ENCODE results near the gene SLC49A3.
"Not testable (repeated sequence)": the region's sequence is repeated elsewhere in the genome, so short reads cannot be mapped to it uniquely, and the experiment has no call there.

The SLC49A3 gene

GRCh38 chr4:703336-704197 is 14.6 kb upstream of the SLC49A3 start:
- no peak for DNase-seq (ENCODE audit: low read depth in 2 of 3, low spot score in 1 of 3)

GRCh38 chr4:702618-703048 is 13.7 kb upstream of the SLC49A3 start:
- DNase-seq (ENCODE audit: low read depth in 2 of 3, low spot score in 1 of 3), result no peak

GRCh38 chr4:700587-701264 is 11.8 kb upstream of the SLC49A3 start:
- no peak for DNase-seq (ENCODE audit: low read depth in 2 of 3, low spot score in 1 of 3)

DNA sequence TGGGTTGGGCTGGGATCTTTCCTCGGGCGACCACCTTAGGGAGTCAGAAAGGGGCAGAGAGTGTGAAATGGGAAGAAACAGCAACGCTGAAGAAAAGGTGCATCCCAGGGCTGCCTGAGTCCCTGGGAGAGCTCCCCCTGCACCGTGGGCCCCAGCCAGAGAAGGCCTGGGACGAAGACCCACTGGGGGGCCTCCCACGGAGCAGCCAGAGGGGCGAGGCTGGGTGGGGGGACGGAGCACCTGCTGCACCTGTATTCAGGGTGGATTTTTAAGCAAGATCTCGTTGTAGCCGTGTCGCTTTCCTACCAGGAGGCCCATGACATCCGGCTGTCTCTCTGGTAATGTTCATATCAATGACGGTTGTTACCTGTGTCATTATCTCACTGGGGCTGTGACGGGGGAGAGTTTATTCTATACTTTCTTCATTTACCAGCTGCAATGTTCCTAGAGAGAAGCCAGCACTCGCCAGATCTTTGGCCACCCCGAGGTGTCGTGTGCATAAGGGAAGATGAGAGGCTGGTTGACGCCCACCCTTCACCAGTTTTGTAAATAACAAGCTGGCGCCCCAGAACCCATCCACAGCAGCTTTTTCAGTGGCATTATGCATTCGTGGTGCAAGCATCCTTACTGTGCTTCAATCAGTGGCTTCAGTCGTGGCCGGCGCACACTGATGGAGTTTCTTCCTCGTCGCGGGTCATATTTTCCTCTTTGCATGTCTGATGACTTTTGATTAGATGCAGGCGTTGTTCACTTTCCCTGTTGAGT is 11.0 kb upstream of the SLC49A3 start:
- DNase-seq (ENCODE audit: low read depth in 2 of 3, low spot score in 1 of 3), result no peak

DNA sequence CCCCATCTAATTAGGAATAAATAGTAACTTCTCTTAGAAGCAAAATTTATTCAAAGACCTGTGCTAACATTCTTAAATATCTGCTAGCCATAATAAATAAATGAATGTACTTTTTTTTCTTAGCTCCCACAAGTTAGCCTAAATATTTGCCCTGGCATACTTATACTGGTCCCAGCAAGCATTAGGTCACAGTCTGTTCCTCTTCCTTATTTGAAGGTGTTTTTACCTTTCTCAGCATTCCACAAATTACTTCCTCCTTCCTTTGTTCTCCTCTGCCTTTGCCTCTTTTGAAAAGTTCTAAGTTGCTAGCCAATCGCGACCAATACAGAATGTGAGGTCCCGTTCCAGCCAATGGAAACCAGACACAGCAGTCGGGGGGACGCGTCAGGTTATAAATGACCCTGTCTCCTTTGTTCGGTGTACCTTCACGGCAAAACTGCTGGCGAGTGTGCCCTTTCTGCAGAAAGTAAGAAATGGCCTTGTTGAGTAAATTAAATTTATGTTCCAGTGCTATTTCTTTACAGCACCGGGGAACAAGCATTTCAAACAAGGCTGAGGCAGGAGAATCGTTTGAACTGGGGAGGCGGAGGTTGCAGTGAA is 5.5 kb upstream of the SLC49A3 start:
- not testable (repeated sequence) for DNase-seq (ENCODE audit: low read depth in 2 of 3, low spot score in 1 of 3)

DNA sequence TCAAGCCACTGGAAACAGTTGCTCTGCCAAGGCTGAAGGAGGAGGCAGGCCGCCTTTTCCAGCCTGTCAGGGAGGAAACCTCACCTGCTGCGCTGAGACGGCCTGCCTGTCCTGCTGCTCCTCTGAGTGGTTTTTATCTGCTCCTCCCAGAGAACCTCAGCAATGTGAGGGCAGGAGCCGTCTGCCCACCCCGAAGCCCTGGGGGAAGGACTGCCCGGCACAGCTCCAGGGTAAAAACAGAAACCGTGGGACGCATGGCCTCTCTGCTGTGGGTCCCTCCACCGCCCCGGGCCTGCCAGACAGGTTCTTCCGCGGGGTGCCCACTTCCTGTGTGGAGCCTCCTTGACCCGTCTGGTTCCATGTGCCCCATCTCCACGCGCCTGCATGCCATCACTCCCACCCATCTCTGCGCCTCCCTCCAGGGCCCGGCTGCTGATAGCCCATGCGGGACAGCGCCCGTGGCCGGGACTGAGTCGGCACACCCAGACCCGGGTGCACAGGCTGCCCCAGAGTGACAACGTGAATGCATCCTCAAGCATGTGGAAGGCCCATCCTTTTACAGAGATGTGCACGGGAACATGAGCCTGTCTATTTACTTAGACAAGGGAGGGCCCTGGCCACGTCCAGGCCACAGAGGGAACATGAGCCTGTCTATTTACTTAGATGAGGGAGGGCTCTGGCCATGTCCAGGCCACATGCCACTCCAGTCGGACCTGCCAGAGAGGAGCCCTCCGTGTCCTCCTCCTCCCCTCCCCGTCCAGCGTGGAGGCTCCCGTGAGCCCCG is 4.0 kb upstream of the SLC49A3 start:
- DNase-seq (ENCODE audit: low read depth in 2 of 3, low spot score in 1 of 3), result no peak

DNA sequence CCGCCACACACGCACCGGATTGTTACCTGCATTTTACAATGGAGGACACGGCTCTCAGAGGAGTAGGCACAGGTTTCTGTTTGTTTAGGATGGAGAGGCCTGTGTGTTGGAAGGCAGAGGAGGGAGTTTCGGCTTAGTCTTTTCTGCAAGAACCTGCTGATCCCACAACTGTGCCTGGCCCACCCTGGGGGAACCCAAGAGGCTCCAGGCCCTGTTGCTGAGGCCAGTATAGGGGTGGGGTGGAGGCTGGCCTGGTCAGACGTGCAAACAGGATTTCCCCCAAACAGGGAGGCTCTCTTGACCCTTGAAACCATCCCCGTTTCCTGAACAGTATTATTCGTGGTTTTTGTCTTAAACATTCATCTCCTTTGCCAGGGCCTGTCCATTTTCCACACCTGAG is 772 bp upstream of the SLC49A3 start:
- no peak for DNase-seq (ENCODE audit: low read depth in 2 of 3, low spot score in 1 of 3)

DNA sequence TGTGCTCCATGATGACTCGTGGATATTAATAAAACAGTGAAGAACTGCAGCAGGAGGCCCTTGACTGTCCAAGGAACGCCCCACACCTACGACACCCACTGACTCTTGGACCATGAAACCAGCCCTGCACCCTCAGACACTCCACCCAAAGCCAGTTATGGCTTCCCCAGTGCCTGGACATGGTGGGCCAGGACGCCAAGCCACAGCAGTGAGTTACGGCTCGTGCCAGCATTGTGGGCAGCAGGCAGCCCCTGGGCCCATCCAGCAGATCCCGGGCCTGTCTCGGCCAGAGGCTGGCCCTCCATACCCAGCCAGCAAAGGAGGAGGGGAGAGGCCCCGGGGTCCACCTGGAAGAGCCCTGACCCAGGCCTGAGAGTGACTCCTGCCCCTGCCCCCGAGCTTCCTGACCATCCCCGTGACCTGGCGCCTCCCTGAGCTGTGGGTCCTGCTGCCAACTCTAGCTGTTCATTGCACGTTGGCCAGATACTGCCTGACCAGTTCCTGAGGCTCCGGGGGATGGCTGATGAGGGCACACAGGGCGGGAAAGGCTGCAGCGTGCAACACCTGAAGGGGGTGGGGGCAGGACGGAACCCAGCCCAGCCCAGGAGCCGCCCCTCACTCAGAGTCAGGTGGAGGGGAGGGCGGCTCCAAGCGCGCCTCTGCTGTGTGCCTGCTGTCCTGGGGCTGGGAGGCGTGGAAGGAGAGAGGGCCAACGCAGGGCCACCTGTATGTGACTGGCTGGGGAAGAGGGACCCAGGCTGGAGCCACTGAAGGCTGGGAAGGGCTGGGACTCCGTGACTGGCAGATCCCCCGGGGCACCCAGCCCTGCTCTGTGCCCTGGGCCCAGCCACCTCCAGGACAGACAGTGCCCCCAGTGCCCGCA is 739 bp downstream of the SLC49A3 start:
- no peak for DNase-seq (ENCODE audit: low read depth in 2 of 3, low spot score in 1 of 3)

DNA sequence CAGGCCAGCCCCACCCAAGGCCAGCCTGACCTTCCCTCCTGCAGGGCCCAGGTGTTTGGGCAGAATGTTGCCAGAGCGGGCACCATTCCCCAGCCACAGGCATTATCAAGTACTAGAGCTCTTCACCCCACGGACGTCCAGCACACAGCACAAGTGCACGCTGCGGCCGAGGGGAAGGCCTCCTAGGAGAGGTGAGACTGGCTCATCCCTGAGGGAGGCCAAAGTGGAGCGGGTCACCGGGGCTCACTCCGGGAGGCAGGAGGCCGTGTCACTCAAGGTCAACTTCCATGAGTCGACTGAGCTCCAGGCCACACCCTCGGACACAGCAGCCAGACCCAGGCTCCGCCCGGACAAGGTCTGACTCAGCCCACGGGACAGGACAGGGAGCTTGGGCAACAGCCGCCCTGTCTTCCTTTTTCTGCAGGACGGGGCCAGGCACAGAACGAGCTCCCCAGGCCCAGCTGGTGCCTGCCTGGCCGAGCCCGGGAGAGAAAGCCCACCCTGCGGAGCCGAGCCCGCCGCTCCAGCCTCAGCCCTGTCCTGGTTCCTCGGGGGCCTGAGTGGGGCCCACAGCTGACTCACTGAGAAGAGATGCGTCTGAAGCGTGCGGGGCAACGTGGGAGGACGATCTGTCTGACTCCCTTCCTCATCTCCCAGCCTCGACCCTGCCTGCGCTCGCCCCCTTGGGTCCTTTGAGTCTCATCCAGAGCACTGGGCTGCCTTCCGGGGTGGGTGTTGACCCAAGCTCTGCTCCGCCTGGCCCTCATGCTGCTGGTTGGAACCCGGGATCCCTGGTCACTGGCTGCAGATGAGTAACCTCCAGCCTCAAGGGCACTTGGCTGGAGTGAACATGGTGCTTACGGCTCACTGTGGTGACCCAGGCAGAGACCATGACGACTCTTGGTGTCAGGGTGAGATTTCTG is 1.6 kb downstream of the SLC49A3 start:
- no peak for DNase-seq (ENCODE audit: low read depth in 2 of 3, low spot score in 1 of 3)

GRCh38 chr4:686413-687040 is 2.4 kb downstream of the SLC49A3 start:
- no peak for DNase-seq (ENCODE audit: low read depth in 2 of 3, low spot score in 1 of 3)

- DNase-seq (ENCODE audit: low read depth in 2 of 3, low spot score in 1 of 3), result no peak
Observed at GRCh38 chr4:685679-686412, 3.1 kb downstream of the SLC49A3 start.

- no peak for DNase-seq (ENCODE audit: low read depth in 2 of 3, low spot score in 1 of 3)
Observed at GRCh38 chr4:684623-685327, 4.2 kb downstream of the SLC49A3 start.

GRCh38 chr4:683982-684622 is 4.8 kb downstream of the SLC49A3 start:
- DNase-seq (ENCODE audit: low read depth in 2 of 3, low spot score in 1 of 3), result no peak

DNA sequence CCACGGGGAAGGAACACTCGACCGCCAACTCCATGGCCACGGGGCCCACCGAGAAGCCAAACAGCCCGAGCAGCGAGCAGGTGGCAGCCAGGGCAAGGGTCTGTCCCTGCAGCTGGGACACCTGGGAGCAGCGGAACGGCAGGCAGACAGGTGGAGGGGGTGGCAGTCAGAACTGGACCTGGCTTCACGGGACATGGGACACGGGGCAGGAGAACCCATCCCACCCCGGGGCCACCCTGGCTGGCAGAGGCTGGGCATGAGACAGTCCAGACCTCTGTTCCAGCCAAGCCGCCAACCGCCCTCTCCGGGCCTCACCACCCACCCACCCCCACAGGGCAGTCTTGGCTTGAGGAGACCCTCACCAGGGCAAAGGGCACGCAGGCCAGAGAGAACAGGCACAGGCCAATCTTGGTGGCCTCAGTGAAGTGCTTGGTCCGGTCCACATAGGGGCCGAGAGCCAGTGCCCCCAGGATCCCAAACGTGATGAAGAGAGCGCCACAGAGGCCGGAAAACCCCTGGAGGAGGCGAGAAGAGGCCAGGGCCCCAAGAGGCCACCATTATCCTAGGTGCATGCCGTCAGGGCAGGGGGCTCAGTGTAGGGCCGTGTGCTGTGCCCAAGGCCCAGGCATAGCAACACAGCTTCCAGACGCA is 5.6 kb downstream of the SLC49A3 start:
- DNase-seq (ENCODE audit: low read depth in 2 of 3, low spot score in 1 of 3), result no peak

- no peak for DNase-seq (ENCODE audit: low read depth in 2 of 3, low spot score in 1 of 3)
Observed at GRCh38 chr4:682490-683172, 6.3 kb downstream of the SLC49A3 start.

All from stimulated activated CD4-positive, alpha-beta T cell treated with anti-CD3 and anti-CD28 coated beads, Interleukin-12 subunit alpha, Interleukin-12 subunit beta, amount 100 ng/mL, for 48 hours (primary cell).